Measurements from ENCODE around the gene CYBRD1.

DNA sequence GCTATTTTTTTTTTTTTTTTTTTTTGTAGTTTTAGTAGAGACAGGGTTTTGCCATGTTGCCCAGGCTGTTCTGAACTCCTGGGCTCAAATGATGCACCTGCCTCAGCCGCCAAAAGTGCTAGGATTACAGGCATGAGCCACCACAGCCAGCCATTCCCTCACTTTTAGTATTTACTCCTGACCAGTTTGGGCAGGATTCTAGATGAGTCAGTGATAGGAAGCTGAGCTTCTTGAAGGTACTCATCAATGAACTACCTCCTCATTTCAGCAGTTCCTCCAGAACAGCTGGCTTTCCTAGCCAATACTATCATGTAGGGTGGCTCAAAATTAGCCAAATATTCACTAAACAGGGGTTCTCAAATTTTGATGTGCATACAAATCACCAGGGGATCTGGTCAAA is 57.2 kb downstream of the CYBRD1 start:
- TF ChIP-seq CTCF (IDR thresholded peaks at IDR 0.05) (no peak), POLR2A (IDR thresholded peaks at IDR 0.05) (no peak)

All from testis (tissue), 2 donors.